NCI-H187 (cell line): Measurements from ENCODE around the gene SYNE3.
"Not testable (repeated sequence)": the region's sequence is repeated elsewhere in the genome, so short reads cannot be mapped to it uniquely, and the experiment has no call there.

ENCODE experiments used
- DNase-seq, 2 experiments: peaks; one replicate each; lab custom pipeline; 2025; lab: John Stamatoyannopoulos, UW

SYNE3 gene

GRCh38 chr14:95523815-95524448, 7.5 kb upstream of the SYNE3 start:
- no peak for DNase-seq

DNA sequence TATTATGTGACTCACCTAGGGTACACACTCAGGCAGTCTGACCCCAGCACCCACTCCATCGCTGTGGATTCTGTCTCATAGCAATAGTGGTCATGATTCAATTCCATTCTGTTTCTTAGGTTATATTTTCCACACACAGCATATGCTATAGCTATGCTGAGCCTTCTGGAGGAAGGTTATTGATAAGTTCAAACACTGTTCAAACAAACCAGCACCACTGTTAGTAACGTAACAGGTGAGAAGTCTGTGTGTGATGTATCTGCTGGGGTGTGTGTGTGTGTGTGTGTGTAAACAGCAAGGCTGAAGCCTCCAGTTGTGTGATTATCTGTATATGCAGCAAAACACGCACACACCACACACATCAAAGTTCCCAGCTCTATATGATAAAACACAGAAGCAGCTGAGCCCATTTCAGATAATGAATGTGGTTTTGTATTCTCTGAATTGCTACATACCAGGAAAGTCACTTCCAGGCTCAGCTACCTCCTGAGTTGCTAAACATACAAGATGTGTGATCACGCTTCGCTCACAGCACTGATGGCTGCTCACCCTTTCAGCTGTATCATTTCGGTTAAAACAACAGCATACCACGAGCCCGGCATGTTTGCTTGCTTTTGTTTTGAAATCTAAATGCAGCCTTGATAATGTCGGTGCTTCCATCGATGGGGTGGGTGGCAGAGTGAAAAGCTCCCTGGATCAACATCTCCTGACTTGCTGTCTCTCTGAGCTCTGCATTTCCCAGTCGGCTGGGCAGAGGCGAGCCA, 6.8 kb upstream of the SYNE3 start:
- no peak for DNase-seq

GRCh38 chr14:95522556-95522955, 6.1 kb upstream of the SYNE3 start:
- DNase-seq = no peak

DNA sequence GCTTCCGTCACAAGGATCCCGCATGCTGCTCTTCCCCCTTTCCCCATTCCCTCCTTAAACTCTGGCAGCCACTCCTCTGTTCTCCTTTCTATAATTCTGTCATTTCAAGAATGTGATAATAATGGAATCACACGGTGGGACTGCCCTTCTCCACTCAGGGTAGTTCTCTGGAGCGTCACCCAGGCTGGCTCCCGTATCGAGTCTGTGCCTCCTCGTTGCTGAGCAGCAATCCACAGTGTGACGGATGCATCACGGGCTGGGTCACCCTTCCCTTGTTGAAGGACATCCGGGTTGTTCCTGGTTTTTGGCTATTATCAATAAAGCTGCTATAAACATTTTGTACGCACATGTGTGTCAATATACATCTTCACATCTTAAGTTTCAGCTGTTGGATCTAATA, 5.7 kb upstream of the SYNE3 start:
- DNase-seq = no peak

- DNase-seq = no peak
Observed at GRCh38 chr14:95521001-95521400, 4.6 kb upstream of the SYNE3 start.

GRCh38 chr14:95520346-95520745, 3.9 kb upstream of the SYNE3 start:
- DNase-seq = no peak

DNA sequence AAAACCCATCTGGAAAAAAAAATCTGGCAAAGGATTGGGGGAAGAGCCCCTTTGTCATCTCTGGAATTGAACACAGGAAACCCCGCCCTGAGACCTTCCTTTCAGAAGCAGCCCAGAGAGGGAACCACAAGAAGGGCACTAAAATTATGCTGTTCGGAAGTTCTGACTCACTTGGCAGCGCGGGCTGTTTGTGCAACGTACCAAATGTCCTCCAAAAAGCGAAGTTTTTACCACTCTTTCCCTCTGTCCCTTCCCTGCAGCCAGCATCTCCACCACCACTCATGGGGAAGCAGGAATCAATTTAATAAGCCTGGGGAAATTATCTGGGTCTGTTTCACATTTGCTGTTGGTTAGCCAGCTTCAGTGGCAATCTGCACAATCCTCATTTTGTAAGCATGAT, 3.2 kb upstream of the SYNE3 start:
- DNase-seq = no peak

- no peak for DNase-seq
Observed at GRCh38 chr14:95518045-95518751, 1.7 kb upstream of the SYNE3 start.

- DNase-seq = peak; percentile 24 to 37
Observed at GRCh38 chr14:95515596-95516552, 576 bp downstream of the SYNE3 start.

- DNase-seq = peak in 1 of 2 experiments; percentile 53
Observed at GRCh38 chr14:95515080-95515489, 1.4 kb downstream of the SYNE3 start.

DNA sequence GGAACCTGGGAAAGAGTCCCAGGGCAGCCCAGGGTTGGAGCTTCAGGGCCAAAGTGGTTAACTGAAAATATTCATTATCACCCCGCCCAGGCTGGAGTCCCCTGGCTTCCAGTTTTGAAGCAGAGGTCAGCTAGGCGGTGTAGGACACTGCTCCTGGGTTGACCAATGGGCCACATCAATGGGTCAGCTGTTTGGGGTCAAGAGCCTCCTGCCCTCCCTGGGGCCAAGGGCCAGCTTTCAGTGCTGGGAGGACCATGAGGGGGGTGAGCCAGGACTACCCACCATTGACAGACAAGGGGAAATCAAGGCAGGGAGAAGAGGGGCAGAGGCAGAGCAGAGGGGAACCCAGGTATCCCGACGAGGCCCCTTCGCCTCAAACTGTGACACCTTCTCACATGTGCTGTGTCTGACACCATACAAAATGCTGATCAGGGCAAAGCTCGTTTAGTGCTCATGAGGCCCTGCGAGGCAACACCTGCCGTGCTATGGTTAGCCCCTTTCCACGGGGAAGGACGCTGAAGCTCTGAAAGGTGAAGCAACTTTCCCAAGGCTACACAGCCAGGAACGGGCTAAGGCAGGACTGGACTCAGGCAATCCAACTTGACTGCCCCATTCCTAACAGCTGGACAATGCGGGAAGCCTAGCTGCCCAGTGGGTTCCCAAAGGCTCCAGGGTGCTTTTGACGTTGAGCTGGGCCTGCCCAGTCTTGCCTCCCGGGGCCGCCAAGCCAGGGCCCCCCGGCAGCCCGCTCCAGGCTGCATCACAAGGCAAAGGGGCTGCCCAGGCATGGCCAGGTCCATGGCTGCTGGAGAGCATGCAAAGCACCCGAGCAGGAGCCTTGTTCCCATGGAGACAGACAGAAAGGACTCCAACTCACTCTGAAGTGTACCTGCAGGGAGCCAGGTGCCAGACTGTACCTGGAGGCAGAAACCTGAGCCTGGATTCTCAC, 2.0 kb downstream of the SYNE3 start:
- DNase-seq = peak; percentile 53 to 79

DNA sequence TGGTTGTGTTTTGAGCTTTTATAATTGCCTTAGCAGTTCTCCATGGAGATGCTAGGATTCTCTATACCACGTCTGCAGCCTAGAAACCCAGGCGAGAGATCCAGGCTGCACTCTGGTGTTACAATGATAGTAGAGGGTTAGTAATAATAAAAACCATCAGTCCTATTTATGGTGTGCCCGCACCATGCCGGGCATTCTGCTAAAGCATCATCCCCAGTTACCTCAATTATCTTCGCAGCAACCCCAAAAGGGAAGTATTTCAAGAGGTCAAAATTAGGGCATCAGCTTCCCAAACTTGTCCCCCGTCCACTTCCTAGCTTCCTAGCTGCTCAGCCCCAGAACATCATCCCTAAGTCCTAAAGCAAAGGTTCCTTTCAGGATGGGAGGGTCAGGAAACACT, 3.2 kb downstream of the SYNE3 start:
- DNase-seq = no peak

DNA sequence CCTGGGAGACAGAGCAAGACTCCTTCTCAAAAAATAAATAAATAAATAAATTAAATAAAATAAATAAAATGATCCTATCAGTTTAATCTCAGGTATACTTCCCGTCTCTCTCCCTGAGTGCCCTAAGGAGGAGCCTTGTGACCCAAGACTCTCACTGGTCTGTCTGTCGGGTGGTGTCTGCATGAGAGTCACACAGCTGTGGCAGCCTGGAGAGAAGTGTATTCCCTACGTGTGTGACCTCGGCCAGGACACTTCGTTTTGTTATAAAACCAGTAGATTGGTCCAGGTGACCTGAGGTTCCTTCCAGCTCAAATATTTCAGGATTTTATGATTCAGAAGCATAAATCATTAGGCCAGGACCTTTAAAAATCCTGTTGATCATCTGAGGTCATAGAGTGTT, 4.8 kb downstream of the SYNE3 start:
- no peak for DNase-seq

DNA sequence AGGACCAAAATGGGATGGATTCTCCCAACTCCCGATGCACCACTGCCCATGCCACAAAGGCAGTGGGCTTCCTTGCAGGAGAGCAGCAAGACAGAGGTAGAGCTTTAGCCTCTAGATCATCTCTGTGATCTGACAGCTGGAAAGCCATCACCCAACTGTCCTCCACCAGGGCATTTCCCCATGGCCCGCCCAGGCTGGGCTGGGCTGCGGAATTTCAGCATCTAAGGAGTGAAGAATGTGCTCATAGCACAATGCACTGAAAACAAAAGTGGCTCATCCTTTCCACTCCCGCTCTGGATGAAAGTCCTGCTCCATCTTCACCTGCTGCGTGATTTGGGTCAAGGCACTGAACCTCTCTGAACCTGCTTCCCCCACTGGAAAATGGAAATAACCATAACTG, 5.6 kb downstream of the SYNE3 start:
- DNase-seq = no peak

DNA sequence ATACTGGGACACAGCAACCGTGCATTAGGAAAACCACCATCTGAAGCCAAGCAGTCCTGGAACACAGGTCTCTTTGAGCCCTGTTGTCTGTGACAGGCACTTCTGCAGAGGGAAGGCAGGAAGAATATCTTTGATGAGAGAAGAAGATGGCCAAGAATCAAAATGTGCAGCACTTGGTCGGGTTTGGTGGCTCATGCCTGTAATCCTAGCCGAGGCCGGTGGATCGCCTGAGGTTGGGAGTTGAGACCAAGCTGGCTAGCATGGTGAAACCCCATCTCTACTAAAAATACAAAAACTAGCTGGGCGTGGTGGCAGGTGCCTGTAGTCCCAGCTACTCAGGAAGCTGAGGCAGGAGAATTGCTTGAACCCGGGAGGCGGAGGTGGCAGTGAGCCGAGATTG, 6.1 kb downstream of the SYNE3 start:
- not testable (repeated sequence) for DNase-seq

GRCh38 chr14:95509495-95509894, 7.0 kb downstream of the SYNE3 start:
- no peak for DNase-seq

DNA sequence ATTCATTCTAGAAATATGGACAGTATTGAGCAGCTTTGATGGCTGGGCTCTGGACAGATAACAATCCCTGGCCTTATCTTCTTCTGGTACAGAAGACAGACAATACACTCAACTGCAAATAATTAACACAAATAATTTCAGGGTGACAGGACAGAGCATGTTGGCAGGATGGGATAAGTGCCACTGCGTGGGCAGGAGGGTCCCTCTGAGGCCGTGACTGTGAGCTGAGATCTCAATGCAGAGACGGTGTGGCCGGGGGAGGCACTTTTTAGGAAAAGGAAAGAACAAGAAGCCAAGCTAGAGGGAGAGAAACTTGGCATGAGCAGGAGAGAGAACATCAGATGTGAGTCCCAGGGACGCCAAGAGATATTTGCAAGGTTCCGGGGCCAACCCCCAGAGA, 8.1 kb downstream of the SYNE3 start:
- no peak for DNase-seq

- DNase-seq = no peak
Observed at GRCh38 chr14:95507701-95508103, 8.7 kb downstream of the SYNE3 start.

- no peak for DNase-seq
Observed at GRCh38 chr14:95507174-95507573, 9.3 kb downstream of the SYNE3 start.

- no peak for DNase-seq
Observed at GRCh38 chr14:95505030-95505589, 11.3 kb downstream of the SYNE3 start.
